ENCODE data around the gene MOSPD2. TPM values are rescaled to one million over a fixed set of nuclear protein-coding genes. Genes with fewer than 3 reads are reported as not detected.

MOSPD2 gene
- total RNA-seq, 3 donors from 2014 or later = 19.7 to 27.8 (median 20.9) TPM

DNA sequence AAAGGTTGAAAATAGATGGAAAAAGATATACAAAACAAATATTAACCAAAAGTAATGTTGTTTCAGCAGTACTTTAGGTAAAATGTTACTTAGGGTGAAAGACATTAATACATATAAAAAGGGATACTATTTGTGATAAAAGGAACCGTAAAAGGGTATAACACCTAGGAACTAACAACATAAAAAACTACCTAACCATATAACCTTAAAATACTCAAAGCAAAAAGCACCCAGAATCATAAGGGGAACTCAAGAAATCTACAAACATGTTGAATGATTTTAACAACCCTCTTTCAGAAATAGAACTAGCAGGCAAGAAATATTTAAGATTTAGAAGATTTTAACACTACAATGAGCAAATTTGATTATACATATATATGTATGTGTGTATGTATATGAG is 11.5 kb downstream of the MOSPD2 start:
- TF ChIP-seq POLR2A (IDR thresholded peaks at IDR 0.05) (no peak), POLR2AphosphoS5 (IDR thresholded peaks at IDR 0.05) (no peak)
- TF ChIP-seq, protein P1, sequence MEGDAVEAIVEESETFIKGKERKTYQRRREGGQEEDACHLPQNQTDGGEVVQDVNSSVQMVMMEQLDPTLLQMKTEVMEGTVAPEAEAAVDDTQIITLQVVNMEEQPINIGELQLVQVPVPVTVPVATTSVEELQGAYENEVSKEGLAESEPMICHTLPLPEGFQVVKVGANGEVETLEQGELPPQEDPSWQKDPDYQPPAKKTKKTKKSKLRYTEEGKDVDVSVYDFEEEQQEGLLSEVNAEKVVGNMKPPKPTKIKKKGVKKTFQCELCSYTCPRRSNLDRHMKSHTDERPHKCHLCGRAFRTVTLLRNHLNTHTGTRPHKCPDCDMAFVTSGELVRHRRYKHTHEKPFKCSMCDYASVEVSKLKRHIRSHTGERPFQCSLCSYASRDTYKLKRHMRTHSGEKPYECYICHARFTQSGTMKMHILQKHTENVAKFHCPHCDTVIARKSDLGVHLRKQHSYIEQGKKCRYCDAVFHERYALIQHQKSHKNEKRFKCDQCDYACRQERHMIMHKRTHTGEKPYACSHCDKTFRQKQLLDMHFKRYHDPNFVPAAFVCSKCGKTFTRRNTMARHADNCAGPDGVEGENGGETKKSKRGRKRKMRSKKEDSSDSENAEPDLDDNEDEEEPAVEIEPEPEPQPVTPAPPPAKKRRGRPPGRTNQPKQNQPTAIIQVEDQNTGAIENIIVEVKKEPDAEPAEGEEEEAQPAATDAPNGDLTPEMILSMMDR (IDR thresholded peaks at IDR 0.05) = no peak
- DNase-seq (ENCODE audit: low spot score in 2 of 2) = no peak
- H3K27ac ChIP-seq = no peak overlapping the region
- H3K4me3 ChIP-seq = no peak overlapping the region
- no peaks in the 10 kb centered on the region for H3K36me3 ChIP-seq
- intact Hi-C loops (cut with DNase I; ENCODE audit: low total_unique reads) = no loop called here
- peaks cover 0 to 8% of the 10 kb centered on the region in 2 donors for H3K27me3 ChIP-seq
- H3K4me1 ChIP-seq = no peaks in the 10 kb centered on the region
- H3K9me3 ChIP-seq = no peaks in the 10 kb centered on the region

DNA sequence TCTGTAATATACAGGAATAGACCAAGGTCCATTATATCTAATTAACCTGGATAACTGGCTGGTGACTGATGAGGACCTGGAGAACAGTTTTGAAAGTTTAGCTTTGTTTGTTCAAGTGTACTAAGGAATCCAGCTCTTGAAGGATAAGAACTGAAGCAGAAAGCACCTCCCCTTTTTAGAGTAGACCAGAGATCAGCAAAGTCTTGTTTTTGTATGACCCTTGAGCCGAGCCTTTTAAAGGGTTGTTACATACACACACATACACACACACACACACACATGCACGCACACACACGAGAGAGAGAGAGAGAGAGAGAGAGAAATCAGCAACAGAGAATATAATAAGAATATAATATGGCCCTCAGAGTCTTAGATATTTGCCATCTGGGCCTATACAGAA is 13.0 kb downstream of the MOSPD2 start:
- TF ChIP-seq POLR2A (IDR thresholded peaks at IDR 0.05) (no peak), POLR2AphosphoS5 (IDR thresholded peaks at IDR 0.05) (no peak)
- TF ChIP-seq, protein P1 (IDR thresholded peaks at IDR 0.05) = no peak
- intact Hi-C loops (cut with DNase I; ENCODE audit: low total_unique reads) = no loop called here
- no peak overlapping the region for H3K4me3 ChIP-seq
- H3K9me3 ChIP-seq = no peaks in the 10 kb centered on the region
- DNase-seq (ENCODE audit: low spot score in 2 of 2) = no peak
- H3K36me3 ChIP-seq = no peaks in the 10 kb centered on the region
- no peak overlapping the region for H3K27ac ChIP-seq
- no peaks in the 10 kb centered on the region for H3K4me1 ChIP-seq
- H3K27me3 ChIP-seq = peaks cover 0 to 8% of the 10 kb centered on the region in 2 donors

DNA sequence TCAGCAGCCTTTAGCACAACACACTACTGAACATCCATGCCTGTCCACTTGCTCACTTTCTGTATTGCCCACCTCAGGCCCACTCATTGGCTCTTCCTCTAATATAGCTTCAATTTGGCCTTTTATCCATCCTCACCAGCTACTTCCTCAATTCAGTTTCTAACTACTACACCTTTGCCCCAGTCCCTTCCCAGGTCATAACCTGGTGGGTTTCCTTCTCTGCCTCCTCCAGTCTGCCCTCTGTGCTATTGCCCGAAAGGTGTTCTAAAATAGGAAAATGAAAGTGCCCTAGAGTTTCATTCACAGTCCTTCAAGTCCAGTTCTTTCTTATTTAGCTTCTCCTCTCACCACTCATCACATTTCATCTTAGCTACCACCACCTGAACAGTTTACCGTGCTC is 23.1 kb downstream of the MOSPD2 start:
- no peaks in the 10 kb centered on the region for H3K36me3 ChIP-seq
- H3K4me1 ChIP-seq = no peaks in the 10 kb centered on the region
- H3K27me3 ChIP-seq = peaks cover 0 to 7% of the 10 kb centered on the region in 2 donors
- intact Hi-C loops (cut with DNase I; ENCODE audit: low total_unique reads) = loop anchor here (1.0 kb wide), 1 partner anchor 21 kb away; no protein-coding TSS in a partner anchor
- H3K27ac ChIP-seq = no peak overlapping the region
- H3K4me3 ChIP-seq = no peak overlapping the region
- DNase-seq (ENCODE audit: low spot score in 2 of 2) = no peak
- TF ChIP-seq, protein P1 (IDR thresholded peaks at IDR 0.05) = no peak
- no peaks in the 10 kb centered on the region for H3K9me3 ChIP-seq

DNA sequence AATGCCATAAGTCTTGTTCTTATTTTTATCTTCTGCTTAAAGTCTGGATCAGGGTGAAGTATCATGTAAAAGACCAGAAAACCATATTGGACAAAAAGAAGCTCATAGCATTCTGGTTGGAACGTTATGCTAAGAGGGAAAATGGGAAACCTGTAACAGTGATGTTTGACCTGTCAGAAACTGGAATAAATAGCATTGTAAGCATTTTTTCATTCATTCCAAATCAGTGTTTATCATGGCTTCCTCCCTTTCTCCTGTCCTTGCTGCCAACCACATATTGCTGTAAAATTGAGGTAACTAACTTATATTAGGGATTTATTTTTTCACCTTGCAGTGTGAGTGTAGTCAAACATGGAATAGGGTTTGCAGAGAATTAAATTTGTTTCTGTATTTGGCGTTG is 23.8 kb downstream of the MOSPD2 start:
- Histone ChIP-seq H3K4me1 (no peaks in the 10 kb centered on the region), H3K4me3 (no peak overlapping the region), H3K27ac (no peak overlapping the region), H3K27me3 (peaks cover 0 to 7% of the 10 kb centered on the region in 2 donors), H3K9me3 (no peaks in the 10 kb centered on the region), H3K36me3 (no peaks in the 10 kb centered on the region)
- TF ChIP-seq POLR2A (IDR thresholded peaks at IDR 0.05) (no peak), POLR2AphosphoS5 (IDR thresholded peaks at IDR 0.05) (no peak)
- TF ChIP-seq, protein P1 (IDR thresholded peaks at IDR 0.05) = no peak
- intact Hi-C loops (cut with DNase I; ENCODE audit: low total_unique reads) = no loop called here
- no peak for DNase-seq (ENCODE audit: low spot score in 2 of 2)

DNA sequence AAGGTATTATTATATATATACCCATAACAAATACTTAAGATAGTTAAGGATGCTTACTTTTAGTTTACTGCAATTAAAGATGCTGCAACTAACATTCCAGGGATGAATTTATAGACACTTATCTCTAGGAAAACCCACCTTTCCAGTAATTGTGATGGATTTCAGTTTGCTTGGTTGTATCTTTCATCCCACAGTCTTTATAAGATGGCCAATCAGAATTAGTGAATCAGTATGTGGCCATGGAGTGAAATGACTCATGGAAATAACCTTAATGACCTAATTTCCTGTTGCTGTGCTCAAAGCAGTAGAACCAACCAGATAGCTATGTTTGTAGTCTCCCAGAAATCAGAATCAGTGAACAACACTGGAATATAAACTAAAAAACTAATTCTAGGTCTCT is 26.4 kb downstream of the MOSPD2 start:
- DNase-seq (ENCODE audit: low spot score in 2 of 2) = no peak
- Histone ChIP-seq H3K4me3 (no peak overlapping the region), H3K4me1 (no peaks in the 10 kb centered on the region), H3K36me3 (no peaks in the 10 kb centered on the region), H3K27ac (no peak overlapping the region), H3K9me3 (no peaks in the 10 kb centered on the region), H3K27me3 (peaks cover 0 to 5% of the 10 kb centered on the region in 2 donors)
- intact Hi-C loops (cut with DNase I; ENCODE audit: low total_unique reads) = no loop called here
- TF ChIP-seq POLR2AphosphoS5 (IDR thresholded peaks at IDR 0.05) = no peak
- no peak for TF ChIP-seq POLR2A (IDR thresholded peaks at IDR 0.05)
- TF ChIP-seq, protein P1 (IDR thresholded peaks at IDR 0.05) = no peak

All from breast epithelium (tissue), 4 donors.